Erythroblast (primary cell): ENCODE results near the gene NR2F1.

ENCODE experiments used
- GATA1 ChIP-seq: IDR thresholded peaks from 2 replicates; pipeline ENCODE4 v1.6.1; 2011; ENCODE audit warnings: low read depth, mild to moderate bottlenecking, control low read depth, low read length, moderate library complexity
- POLR2A ChIP-seq: IDR thresholded peaks from 2 replicates; pipeline ENCODE4 v1.6.1; 2011; ENCODE audit warnings: mild to moderate bottlenecking, low read length

GRCh38 chr5:93626801-93627200, 43.8 kb downstream of the NR2F1 start:
- TF ChIP-seq POLR2A (no peak), GATA1 (no peak)
